ENCODE measurements around the gene TMCC1.
"Not testable (repeated sequence)": the region's sequence is repeated elsewhere in the genome, so short reads cannot be mapped to it uniquely, and the experiment has no call there.

Gene TMCC1

GRCh38 chr3:129893581-129894070 is at the start of gene TMCC1:
TMCC1 (minus strand) TSS chr3:129893711.
- peak; percentile 18 to 89 (median 76) for DNase-seq

- DNase-seq = no peak
Measured at GRCh38 chr3:129943020-129943419, 49.5 kb upstream of the TMCC1 start.

DNA sequence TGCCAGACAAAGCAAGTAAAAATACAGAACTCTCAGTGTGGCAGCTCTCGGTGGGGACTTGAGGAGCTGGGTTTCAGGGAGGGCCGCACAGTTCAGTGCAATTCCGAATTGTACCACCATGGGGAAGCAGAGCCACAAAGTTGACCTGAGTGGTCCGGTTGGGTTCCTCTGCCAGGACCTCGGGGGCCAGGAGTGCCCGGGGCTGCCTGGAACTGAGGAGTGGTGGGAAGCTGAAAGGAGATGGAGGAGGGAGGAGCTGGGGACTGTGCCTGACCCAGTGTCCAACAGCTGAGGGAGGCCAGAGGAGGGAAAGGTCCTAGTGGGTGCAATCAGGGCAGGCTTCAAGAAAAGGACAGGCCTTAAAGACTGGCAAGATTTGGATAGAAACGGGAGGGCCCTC is 48.8 kb upstream of the TMCC1 start:
- DNase-seq = peak; percentile 2 to 66 (median 36)

- DNase-seq = no peak
Measured at GRCh38 chr3:129940086-129940485, 46.6 kb upstream of the TMCC1 start.

- DNase-seq = no peak
Measured at GRCh38 chr3:129938140-129938930, 44.8 kb upstream of the TMCC1 start.

- DNase-seq = no peak
Measured at GRCh38 chr3:129937717-129938116, 44.2 kb upstream of the TMCC1 start.

GRCh38 chr3:129936757-129937156 is 43.2 kb upstream of the TMCC1 start:
- peak in 10 of 14 donors; percentile 16 to 51 (median 36) for DNase-seq

GRCh38 chr3:129934234-129935123 is 41.0 kb upstream of the TMCC1 start:
- DNase-seq = peak in 5 of 14 donors; percentile 2 to 32 (median 20)

DNA sequence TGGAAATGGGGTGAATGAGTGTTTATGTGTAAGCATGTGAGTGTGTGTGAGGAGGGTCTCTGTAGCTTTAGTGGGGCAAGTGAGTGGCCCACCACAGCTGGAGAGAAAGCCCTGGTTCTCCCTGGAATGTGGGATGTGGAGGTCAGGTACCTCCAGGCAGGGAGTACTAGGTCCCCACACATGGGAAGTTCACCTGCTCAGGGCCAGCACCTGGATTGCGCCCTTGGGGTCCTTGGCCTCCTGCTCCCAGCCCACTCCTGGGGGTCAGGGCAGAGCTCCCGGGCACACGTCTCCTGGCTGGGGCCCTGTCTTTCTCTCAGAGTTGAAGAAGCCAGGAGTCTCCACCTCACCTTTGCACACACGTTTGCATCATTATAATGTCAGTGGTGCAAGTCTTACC is 40.0 kb upstream of the TMCC1 start:
- DNase-seq = no peak

- no peak for DNase-seq
Measured at GRCh38 chr3:129929383-129929782, 35.9 kb upstream of the TMCC1 start.

GRCh38 chr3:129927072-129927471 is 33.6 kb upstream of the TMCC1 start:
- DNase-seq = no peak

DNA sequence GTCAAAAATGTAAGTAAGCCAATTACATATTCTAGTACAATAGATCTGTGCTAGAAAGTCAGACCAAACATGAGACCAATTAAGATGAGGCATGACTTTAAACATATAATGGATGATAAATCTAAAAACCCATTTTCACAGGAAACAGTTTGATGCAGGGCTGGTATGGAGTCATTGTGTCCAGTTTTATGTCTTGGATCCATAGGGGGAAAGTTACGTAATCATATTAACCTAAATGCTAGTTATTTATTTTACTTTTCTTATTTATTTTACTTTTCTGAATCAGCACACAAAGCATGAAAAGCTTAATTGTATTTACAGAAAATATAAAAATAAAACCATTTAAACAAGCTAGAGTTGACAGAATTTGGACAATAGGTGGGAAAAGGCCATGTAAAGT is 26.3 kb upstream of the TMCC1 start:
- DNase-seq = no peak

GRCh38 chr3:129919357-129919756 is 25.8 kb upstream of the TMCC1 start:
- no peak for DNase-seq

GRCh38 chr3:129918461-129918860 is 24.9 kb upstream of the TMCC1 start:
- no peak for DNase-seq

GRCh38 chr3:129917423-129918007 is 24.0 kb upstream of the TMCC1 start:
- DNase-seq = no peak

- DNase-seq = no peak
Measured at GRCh38 chr3:129913618-129914017, 20.1 kb upstream of the TMCC1 start.

DNA sequence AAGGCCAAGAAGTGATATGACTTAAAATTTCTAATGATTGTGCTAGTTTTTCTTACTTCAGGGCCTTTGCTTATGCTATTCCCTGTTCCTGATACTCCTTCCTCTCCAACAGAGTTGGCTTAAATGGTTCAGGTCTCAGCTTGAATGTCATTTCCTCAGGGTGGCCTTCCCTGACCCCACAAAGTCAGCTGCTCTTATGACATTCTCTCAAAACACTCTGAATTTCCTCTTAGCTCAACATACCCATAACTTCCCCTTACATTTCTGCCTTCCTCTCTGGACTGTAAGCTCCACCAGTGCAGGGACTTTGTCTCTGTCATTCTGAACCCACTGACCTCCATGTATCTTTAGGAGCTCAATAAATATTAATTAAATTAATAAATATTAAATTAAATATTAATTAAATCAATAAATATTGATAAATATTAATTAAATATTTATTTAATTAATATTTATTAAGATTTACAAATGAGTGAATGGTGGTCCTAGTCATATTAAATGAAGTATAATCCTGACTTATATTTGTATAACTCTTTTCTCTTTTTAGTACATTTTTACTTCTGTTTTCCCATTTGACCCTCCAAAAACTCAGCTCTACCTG is 17.9 kb upstream of the TMCC1 start:
- no peak for DNase-seq

DNA sequence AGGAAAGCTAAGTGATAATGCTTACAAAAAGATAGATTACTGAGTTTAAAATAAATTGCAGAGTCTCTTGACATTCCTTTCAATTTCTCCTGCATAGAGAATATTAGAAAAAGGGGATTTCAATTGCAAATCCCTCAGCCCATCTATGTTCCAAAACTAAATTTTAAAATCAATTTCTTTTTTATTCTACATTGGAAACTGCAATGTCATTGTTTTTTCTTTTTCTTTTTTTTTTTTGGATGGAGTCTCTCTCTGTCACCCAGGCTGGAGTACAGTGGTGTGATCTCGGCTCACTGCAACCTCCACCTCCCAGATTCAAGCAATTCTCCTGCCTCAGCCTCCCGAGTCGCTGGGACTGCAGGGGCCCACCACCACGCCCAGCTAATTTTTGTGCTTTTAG is 15.7 kb upstream of the TMCC1 start:
- not testable (repeated sequence) for DNase-seq

GRCh38 chr3:129908417-129908816 is 14.9 kb upstream of the TMCC1 start:
- no peak for DNase-seq

DNA sequence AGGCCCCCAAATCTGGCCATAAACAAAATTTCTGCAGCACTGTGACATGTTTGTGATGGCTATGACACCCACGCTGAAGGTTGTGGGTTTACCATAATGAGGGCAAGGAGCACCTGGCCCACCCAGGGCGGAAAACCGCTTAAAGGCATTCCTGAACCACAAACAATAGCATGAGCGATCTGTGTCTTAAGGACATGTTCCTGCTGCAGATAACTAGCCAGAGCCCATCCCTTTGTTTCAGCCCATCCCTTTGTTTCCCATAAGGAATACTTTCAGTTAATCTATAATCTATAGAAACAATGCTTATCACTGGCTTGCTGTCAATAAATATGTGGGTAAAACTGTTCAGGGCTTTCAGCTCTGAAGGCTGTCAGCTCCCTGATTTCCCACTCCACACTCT is 7.8 kb upstream of the TMCC1 start:
- not testable (repeated sequence) for DNase-seq

DNA sequence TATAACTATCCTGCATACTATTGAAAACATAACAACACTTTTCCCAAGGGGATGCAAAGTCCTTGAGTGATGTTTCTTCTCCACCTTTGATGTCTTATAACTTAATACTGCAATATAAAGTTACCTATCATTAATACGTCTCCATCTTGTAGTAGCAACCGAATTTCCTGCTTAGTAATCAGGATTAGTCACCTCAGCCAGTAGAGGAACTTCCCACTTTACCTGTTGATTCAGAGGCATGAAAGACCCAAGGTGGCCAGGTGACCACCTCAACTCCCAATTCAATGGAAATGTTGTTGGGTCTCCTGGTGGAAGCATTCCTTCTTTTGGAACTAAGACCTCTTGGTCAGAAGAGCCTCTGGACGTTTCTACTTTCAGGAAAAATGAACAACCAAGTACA is 3.5 kb upstream of the TMCC1 start:
- DNase-seq = no peak

- peak in 12 of 14 donors; percentile 34 to 87 (median 68) for DNase-seq
Measured at GRCh38 chr3:129892857-129893580, 492 bp downstream of the TMCC1 start.
